Upper lobe of left lung (tissue), 6 donors: ENCODE measurements around the gene ZAP70. TPM values are rescaled to one million over a fixed set of nuclear protein-coding genes. Genes with fewer than 3 reads are reported as not detected.

ENCODE experiments used
- ATAC-seq, 2 donors: fragments of 200-7000 bp; cut with Tn5 transposase; one replicate each; pipeline ENCODE4 v1.9.1; 2022; ENCODE audit warnings: mild to moderate bottlenecking in 2 of 2, moderate library complexity in 2 of 2; ENCODE audit not compliant: low FRiP score in 2 of 2
- DNase-seq, 2 donors: peaks; one replicate each; pipeline ENCODE4 v3.0.0-alpha.2; 2019 to 2020
- H3K27ac ChIP-seq, 4 donors: fragments of 200-600 bp; sonication (generic); one replicate each; pipeline ENCODE4 v1.5.1; 2016 to 2019
- H3K27me3 ChIP-seq, 4 donors: fragments of 200-600 bp; sonication (generic); one replicate each; pipeline ENCODE4 v1.5.1; 2017 to 2019
- H3K36me3 ChIP-seq, 4 donors: fragments of 200-600 bp; sonication (generic); one replicate each; pipeline ENCODE4 v1.5.1; 2016 to 2019
- H3K4me1 ChIP-seq, 4 donors: fragments of 200-600 bp; sonication (generic); one replicate each; pipeline ENCODE4 v1.5.1; 2018 to 2019
- H3K4me3 ChIP-seq, 4 donors: fragments of 200-600 bp; sonication (generic); one replicate each; pipeline ENCODE4 v1.5.1; 2017 to 2019; ENCODE audit warnings: mild to moderate bottlenecking in 2 of 4, moderate library complexity in 1 of 4
- H3K9me3 ChIP-seq, 4 donors: fragments of 200-600 bp; sonication (generic); one replicate each; pipeline ENCODE4 v1.5.1; 2018 to 2019
- EP300 ChIP-seq, 4 donors: sonication (generic); formaldehyde crosslinking; IDR thresholded peaks; one replicate each; pipeline ENCODE4 v1.5.1; 2017; ENCODE audit warnings: antibody characterized with exemption in 4 of 4, control low read depth in 2 of 4
- POLR2A ChIP-seq, 4 donors: fragments of 450-650 bp; IDR thresholded peaks; one replicate each; pipeline ENCODE4 v1.5.1; 2016 to 2017; ENCODE audit warnings: antibody characterized with exemption in 4 of 4, mild to moderate bottlenecking in 2 of 4
- POLR2AphosphoS5 ChIP-seq, 2 donors: sonication (generic); formaldehyde crosslinking; IDR thresholded peaks; one replicate each; pipeline ENCODE4 v1.5.1; 2017; ENCODE audit warnings: antibody characterized with exemption in 2 of 2
- WGBS, 2 donors: methylation state at CpG; one replicate each; pipeline ENCODE4 v1.1.5; 2017 to 2018; 5-methylcytosine and 5-hydroxymethylcytosine counted together
- small RNA-seq, 4 donors: library from RNA; depleted of rRNA; stranded (forward); fragments of <200 nt; gene quantifications; one replicate each; pipeline ENCODE3, GENCODE V24; 2016
- total RNA-seq, 6 donors: library from RNA; depleted of rRNA in 4 of 6; stranded (reverse); fragments of >200 nt in 4 of 6; gene quantifications; one replicate each; pipeline versions ENCODE4 v1.1.0 to v1.2.1, GENCODE V29; 2016 to 2021
- TF ChIP-seq, protein P1 (sequence below), 6 experiments: fragments of 450-650 bp in 4 of 6; fragments of 200-600 bp in 2 of 6; sonication (generic) in 2 of 6; IDR thresholded peaks; one replicate each; pipeline ENCODE4 v1.5.1; 2016 to 2019; ENCODE audit warnings: antibody characterized with exemption in 6 of 6
- donor health status: DM: no; HTN: no; CAD: no; lungs with moderate emphysema.
- donor health status: DM: no; HTN: yes; CAD: no; lungs with severe emphysema.

The ZAP70 gene
- total RNA-seq, 6 donors from 2014 or later = 6.4 to 88.0 (median 11.3) TPM

DNA sequence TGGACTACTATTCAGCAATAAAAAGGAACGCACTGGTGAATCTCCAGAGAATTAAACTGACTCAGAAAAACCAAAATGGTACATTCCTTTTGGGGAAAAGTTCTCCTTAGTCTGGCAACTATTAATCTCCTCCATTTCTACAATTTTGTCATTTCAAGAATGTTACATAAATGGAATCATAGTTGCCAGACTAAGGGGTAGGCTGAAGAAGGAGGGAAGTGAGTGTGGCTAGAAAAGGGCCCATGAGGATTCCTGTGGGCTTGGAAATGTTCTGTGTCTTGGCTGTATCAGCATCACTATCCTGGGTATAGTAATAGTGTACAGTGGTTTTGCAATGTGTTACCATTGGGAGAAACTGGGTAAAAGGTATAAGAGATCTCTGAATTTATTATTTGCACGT, 72.4 kb downstream of the ZAP70 start:
- H3K36me3 ChIP-seq = peaks cover 0 to 30% (median 12%) of the 10 kb centered on the region in 4 donors
- H3K9me3 ChIP-seq = no peaks in the 10 kb centered on the region
- no peak overlapping the region for H3K4me3 ChIP-seq
- TF ChIP-seq POLR2A (IDR thresholded peaks at IDR 0.05) (no peak), POLR2AphosphoS5 (IDR thresholded peaks at IDR 0.05) (no peak), EP300 (IDR thresholded peaks at IDR 0.05) (no peak)
- TF ChIP-seq, protein P1, sequence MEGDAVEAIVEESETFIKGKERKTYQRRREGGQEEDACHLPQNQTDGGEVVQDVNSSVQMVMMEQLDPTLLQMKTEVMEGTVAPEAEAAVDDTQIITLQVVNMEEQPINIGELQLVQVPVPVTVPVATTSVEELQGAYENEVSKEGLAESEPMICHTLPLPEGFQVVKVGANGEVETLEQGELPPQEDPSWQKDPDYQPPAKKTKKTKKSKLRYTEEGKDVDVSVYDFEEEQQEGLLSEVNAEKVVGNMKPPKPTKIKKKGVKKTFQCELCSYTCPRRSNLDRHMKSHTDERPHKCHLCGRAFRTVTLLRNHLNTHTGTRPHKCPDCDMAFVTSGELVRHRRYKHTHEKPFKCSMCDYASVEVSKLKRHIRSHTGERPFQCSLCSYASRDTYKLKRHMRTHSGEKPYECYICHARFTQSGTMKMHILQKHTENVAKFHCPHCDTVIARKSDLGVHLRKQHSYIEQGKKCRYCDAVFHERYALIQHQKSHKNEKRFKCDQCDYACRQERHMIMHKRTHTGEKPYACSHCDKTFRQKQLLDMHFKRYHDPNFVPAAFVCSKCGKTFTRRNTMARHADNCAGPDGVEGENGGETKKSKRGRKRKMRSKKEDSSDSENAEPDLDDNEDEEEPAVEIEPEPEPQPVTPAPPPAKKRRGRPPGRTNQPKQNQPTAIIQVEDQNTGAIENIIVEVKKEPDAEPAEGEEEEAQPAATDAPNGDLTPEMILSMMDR (IDR thresholded peaks at IDR 0.05) = no peak
- H3K27me3 ChIP-seq = no peaks in the 10 kb centered on the region
- ATAC-seq (no peak), DNase-seq (no peak)
- no peaks in the 10 kb centered on the region for H3K4me1 ChIP-seq
- WGBS, 2 donors = 97 to 98% methylated on average over 2 of the region's 2 CpGs
- H3K27ac ChIP-seq = no peak overlapping the region

DNA sequence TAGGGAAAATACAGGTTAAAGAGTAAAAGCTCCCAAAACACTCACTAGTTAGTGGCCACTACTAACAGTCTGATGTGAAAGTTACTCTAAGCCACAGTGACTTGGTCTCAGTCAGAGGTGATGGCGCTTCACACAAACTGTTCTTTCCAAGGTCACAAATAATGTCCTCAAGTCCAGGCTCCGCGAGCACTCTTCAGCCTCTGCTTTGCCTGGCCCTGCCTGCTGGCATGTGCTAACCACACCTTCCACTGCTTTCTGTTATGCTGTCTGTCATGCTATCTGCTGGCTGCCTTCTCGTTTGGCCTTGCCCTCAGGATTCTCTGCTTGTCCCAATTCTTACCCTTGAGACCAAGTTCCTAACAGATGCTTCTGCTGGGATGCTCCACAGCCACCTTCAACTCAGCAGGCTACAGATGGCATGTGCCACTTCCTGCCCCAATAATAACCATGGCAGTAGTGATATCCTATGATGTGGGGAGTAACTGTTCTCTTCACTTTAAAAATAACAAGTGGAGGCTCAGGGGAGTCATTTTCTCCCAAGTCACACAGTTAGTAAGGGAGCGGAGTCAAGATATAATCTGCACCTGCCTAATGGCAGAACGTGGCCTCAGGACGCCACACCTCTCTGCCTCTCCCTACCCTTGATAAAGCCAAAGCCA, 75.7 kb downstream of the ZAP70 start:
- WGBS, 2 donors = 90 to 91% methylated on average over 7 of the region's 7 CpGs
- ATAC-seq = no peak

More for the DNA sequence above, 75.7 kb downstream of the ZAP70 start:
- no peaks in the 10 kb centered on the region for H3K9me3 ChIP-seq
- H3K4me3 ChIP-seq = no peak overlapping the region
- H3K4me1 ChIP-seq = no peaks in the 10 kb centered on the region
- no peak for DNase-seq
- H3K27ac ChIP-seq = no peak overlapping the region
- H3K27me3 ChIP-seq = no peaks in the 10 kb centered on the region
- peaks cover 3 to 56% (median 34%) of the 10 kb centered on the region in 4 donors for H3K36me3 ChIP-seq
- TF ChIP-seq EP300 (IDR thresholded peaks at IDR 0.05) = no peak
- TF ChIP-seq POLR2AphosphoS5 (IDR thresholded peaks at IDR 0.05) = no peak
- TF ChIP-seq, protein P1 (IDR thresholded peaks at IDR 0.05) = no peak
- no peak for TF ChIP-seq POLR2A (IDR thresholded peaks at IDR 0.05)

Small RNA genes within 50 kb of the gene (small RNA-seq; reads per million reads assigned to genes)
- gene RNU4-8P = 0 reads per million in 4 donors

Other genes with a start within 250 kb of the ZAP70 start
- 100 to 1,000 TPM in 1 of 6 donors, 10 to 100 TPM in 5; 11.0 to 211 (median 37.5) TPM for gene ANKRD36B, start 123.7 kb upstream of the ZAP70 start, total RNA-seq
- gene COX5B, start 67.5 kb upstream of the ZAP70 start, total RNA-seq = 100 to 1,000 TPM in 5 of 6 donors, 10 to 100 TPM in 1; 97.4 to 237 (median 177) TPM
- gene ACTR1B, start 49.5 kb upstream of the ZAP70 start, total RNA-seq = 10 to 100 TPM; 63.9 to 83.0 (median 69.9) TPM
- 10 to 100 TPM in 4 of 6 donors, 1 to 10 TPM in 2; 9.1 to 45.1 (median 23.1) TPM for gene C2orf92, start 43.9 kb upstream of the ZAP70 start, total RNA-seq